DLD1 (cell line): Measurements from ENCODE around the gene CEP20.
"Not testable (repeated sequence)": the region's sequence is repeated elsewhere in the genome, so short reads cannot be mapped to it uniquely, and the experiment has no call there.

Experiments used
- in situ Hi-C: cut with HindIII; loops from 2 replicates; pipeline ENCODE4 v1.10.0; 2017; ENCODE audit warnings: low sequenced_read_pairs

The CEP20 gene

GRCh38 chr16:15888072-15888976 lies at the start of gene CEP20:
Gene CEP20 (minus strand): TSS chr16:15888603. CDS start chr16:15888585, 18 bp downstream.
- in situ Hi-C loops: loop anchor here (10.0 to 25.0 kb wide), 2 partner anchors 99 to 236 kb away; no protein-coding TSS in a partner anchor

GRCh38 chr16:15936809-15937208 lies 48.4 kb upstream of the CEP20 start:
- in situ Hi-C loops: not testable (repeated sequence)

GRCh38 chr16:15934991-15935390 lies 46.6 kb upstream of the CEP20 start:
- in situ Hi-C loops: no loop called here

GRCh38 chr16:15933781-15934180 lies 45.4 kb upstream of the CEP20 start:
- in situ Hi-C loops: no loop called here

GRCh38 chr16:15932939-15933338 lies 44.5 kb upstream of the CEP20 start:
- in situ Hi-C loops: no loop called here

- in situ Hi-C loops: no loop called here
Measured at GRCh38 chr16:15928261-15929104, 40.1 kb upstream of the CEP20 start.

GRCh38 chr16:15925631-15926030 lies 37.2 kb upstream of the CEP20 start:
- in situ Hi-C loops: no loop called here

GRCh38 chr16:15924996-15925395 lies 36.6 kb upstream of the CEP20 start:
- in situ Hi-C loops: no loop called here

- in situ Hi-C loops: no loop called here
Measured at GRCh38 chr16:15919331-15919730, 30.9 kb upstream of the CEP20 start.

GRCh38 chr16:15918314-15918713 lies 29.9 kb upstream of the CEP20 start:
- in situ Hi-C loops: not testable (repeated sequence)

GRCh38 chr16:15916323-15916722 lies 27.9 kb upstream of the CEP20 start:
- in situ Hi-C loops: no loop called here

GRCh38 chr16:15915555-15916081 lies 27.2 kb upstream of the CEP20 start:
- in situ Hi-C loops: no loop called here

GRCh38 chr16:15913046-15913698 lies 24.8 kb upstream of the CEP20 start:
- in situ Hi-C loops: no loop called here

- in situ Hi-C loops: no loop called here
Measured at GRCh38 chr16:15911198-15911597, 22.8 kb upstream of the CEP20 start.

- in situ Hi-C loops: no loop called here
Measured at GRCh38 chr16:15907863-15908478, 19.6 kb upstream of the CEP20 start.

- in situ Hi-C loops: no loop called here
Measured at GRCh38 chr16:15906439-15906838, 18.0 kb upstream of the CEP20 start.

- in situ Hi-C loops: no loop called here
Measured at GRCh38 chr16:15903960-15904359, 15.6 kb upstream of the CEP20 start.

- in situ Hi-C loops: no loop called here
Measured at GRCh38 chr16:15900901-15901500, 12.6 kb upstream of the CEP20 start.

- in situ Hi-C loops: no loop called here
Measured at GRCh38 chr16:15900357-15900756, 12.0 kb upstream of the CEP20 start.

- in situ Hi-C loops: loop anchor here (25.0 kb wide), 1 partner anchor 88 kb away; no protein-coding TSS in a partner anchor
Measured at GRCh38 chr16:15899538-15900100, 11.2 kb upstream of the CEP20 start.
